Measurements from ENCODE around the gene EYS.

The EYS gene

GRCh38 chr6:64128301-64129024 is 1578.6 kb downstream of the EYS start:
- DNase-seq (ENCODE audit: low spot score), result no peak

GRCh38 chr6:64123761-64124633 is 1583.0 kb downstream of the EYS start:
- DNase-seq (ENCODE audit: low spot score), result no peak

GRCh38 chr6:64122712-64123375 is 1584.2 kb downstream of the EYS start:
- DNase-seq (ENCODE audit: low spot score), result no peak

- DNase-seq (ENCODE audit: low spot score), result no peak
Observed at GRCh38 chr6:64121011-64121565, 1585.9 kb downstream of the EYS start.

- DNase-seq (ENCODE audit: low spot score), result no peak
Observed at GRCh38 chr6:64113704-64114103, 1593.3 kb downstream of the EYS start.

- no peak for DNase-seq (ENCODE audit: low spot score)
Observed at GRCh38 chr6:64104051-64104450, 1603.0 kb downstream of the EYS start.

GRCh38 chr6:64103480-64103879 is 1603.5 kb downstream of the EYS start:
- no peak for DNase-seq (ENCODE audit: low spot score)

GRCh38 chr6:64100702-64101303 is 1606.2 kb downstream of the EYS start:
- DNase-seq (ENCODE audit: low spot score), result no peak

- DNase-seq (ENCODE audit: low spot score), result no peak
Observed at GRCh38 chr6:64090352-64090751, 1616.7 kb downstream of the EYS start.

- DNase-seq (ENCODE audit: low spot score), result no peak
Observed at GRCh38 chr6:64085126-64085525, 1621.9 kb downstream of the EYS start.

- DNase-seq (ENCODE audit: low spot score), result peak; percentile 51
Observed at GRCh38 chr6:64084185-64084663, 1622.8 kb downstream of the EYS start.

GRCh38 chr6:64083261-64083660 is 1623.8 kb downstream of the EYS start:
- no peak for DNase-seq (ENCODE audit: low spot score)

- DNase-seq (ENCODE audit: low spot score), result peak; percentile 35
Observed at GRCh38 chr6:64081453-64081852, 1625.6 kb downstream of the EYS start.

- DNase-seq (ENCODE audit: low spot score), result no peak
Observed at GRCh38 chr6:64074981-64075380, 1632.0 kb downstream of the EYS start.

GRCh38 chr6:64072686-64073085 is 1634.3 kb downstream of the EYS start:
- peak; percentile 24 for DNase-seq (ENCODE audit: low spot score)

- DNase-seq (ENCODE audit: low spot score), result no peak
Observed at GRCh38 chr6:64064919-64065318, 1642.1 kb downstream of the EYS start.

GRCh38 chr6:64062960-64063683 is 1643.9 kb downstream of the EYS start:
- DNase-seq (ENCODE audit: low spot score), result peak; percentile 27

GRCh38 chr6:64054861-64055260 is 1652.2 kb downstream of the EYS start:
- no peak for DNase-seq (ENCODE audit: low spot score)

- no peak for DNase-seq (ENCODE audit: low spot score)
Observed at GRCh38 chr6:64050590-64050989, 1656.4 kb downstream of the EYS start.

- DNase-seq (ENCODE audit: low spot score), result no peak
Observed at GRCh38 chr6:64049736-64050135, 1657.3 kb downstream of the EYS start.

GRCh38 chr6:64046746-64047208 is 1660.2 kb downstream of the EYS start:
- DNase-seq (ENCODE audit: low spot score), result no peak

Data from COLO829 (cell line).